Gastroesophageal sphincter (tissue), 3 donors: ENCODE data around the gene PTPN1.

Source experiments
- POLR2A ChIP-seq, 2 donors: fragments of 450-650 bp; IDR thresholded peaks; one replicate each; pipeline ENCODE4 v1.6.1; 2017; ENCODE audit warnings: antibody characterized with exemption in 2 of 2, mild to moderate bottlenecking in 2 of 2, moderate library complexity in 1 of 2
- TF ChIP-seq, protein P1 (sequence below), 4 experiments: fragments of 200-600 bp in 2 of 4; fragments of 450-650 bp in 2 of 4; sonication (generic) in 1 of 4; IDR thresholded peaks; one replicate each; pipeline ENCODE4 v1.5.1; 2017 to 2019; ENCODE audit warnings: antibody characterized with exemption in 4 of 4, mild to moderate bottlenecking in 2 of 4, moderate library complexity in 2 of 4

- no peak for TF ChIP-seq POLR2A (IDR thresholded peaks at IDR 0.05)
- TF ChIP-seq, protein P1, sequence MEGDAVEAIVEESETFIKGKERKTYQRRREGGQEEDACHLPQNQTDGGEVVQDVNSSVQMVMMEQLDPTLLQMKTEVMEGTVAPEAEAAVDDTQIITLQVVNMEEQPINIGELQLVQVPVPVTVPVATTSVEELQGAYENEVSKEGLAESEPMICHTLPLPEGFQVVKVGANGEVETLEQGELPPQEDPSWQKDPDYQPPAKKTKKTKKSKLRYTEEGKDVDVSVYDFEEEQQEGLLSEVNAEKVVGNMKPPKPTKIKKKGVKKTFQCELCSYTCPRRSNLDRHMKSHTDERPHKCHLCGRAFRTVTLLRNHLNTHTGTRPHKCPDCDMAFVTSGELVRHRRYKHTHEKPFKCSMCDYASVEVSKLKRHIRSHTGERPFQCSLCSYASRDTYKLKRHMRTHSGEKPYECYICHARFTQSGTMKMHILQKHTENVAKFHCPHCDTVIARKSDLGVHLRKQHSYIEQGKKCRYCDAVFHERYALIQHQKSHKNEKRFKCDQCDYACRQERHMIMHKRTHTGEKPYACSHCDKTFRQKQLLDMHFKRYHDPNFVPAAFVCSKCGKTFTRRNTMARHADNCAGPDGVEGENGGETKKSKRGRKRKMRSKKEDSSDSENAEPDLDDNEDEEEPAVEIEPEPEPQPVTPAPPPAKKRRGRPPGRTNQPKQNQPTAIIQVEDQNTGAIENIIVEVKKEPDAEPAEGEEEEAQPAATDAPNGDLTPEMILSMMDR (IDR thresholded peaks at IDR 0.05): no peak
Observed at GRCh38 chr20:50508171-50508755, 1.9 kb upstream of the PTPN1 start.
